Caco-2 (cell line): Measurements from ENCODE around the gene ABCA8. TPM values are rescaled to one million over a fixed set of nuclear protein-coding genes. Genes with fewer than 3 reads are reported as not detected.

Experiments
- BruUV-seq: library from RNA; stranded (reverse); fragments of 400-500 nt; replicated peaks from 2 replicates; lab custom pipeline; 2021; lab: Mats Ljungman, UMichigan
- CTCF ChIA-PET: fragments of 300-600 bp; sonication (Branson Sonifier 250); formaldehyde crosslinking; loops from one replicate; lab custom pipeline; 2022; ENCODE audit warnings: antibody characterized with exemption; lab: Charles Lee
- POLR2A ChIA-PET: fragments of 300-600 bp; sonication (Branson Sonifier 250); formaldehyde crosslinking; loops from one replicate; lab custom pipeline; 2022; ENCODE audit warnings: antibody characterized with exemption; lab: Charles Lee
- DNase-seq, 2 experiments: peaks; one replicate each; pipeline versions ENCODE4 v3.0.0 to v3.0.0-alpha.2; 2020 to 2022
- H3K27me3 ChIP-seq: replicated peaks from 2 replicates; pipeline ENCODE4 v1.6.0; 2011; ENCODE audit warnings: low read length; ENCODE audit not compliant: control insufficient read depth, insufficient read depth
- H3K36me3 ChIP-seq: 2 replicates; pipeline ENCODE4 v1.5.1; 2011; ENCODE audit warnings: low read length; ENCODE audit not compliant: control insufficient read depth, insufficient read depth
- H3K4me1 ChIP-seq: fragments of 250-450 bp; sonication (Bioruptor Pico); 2 replicates; pipeline ENCODE4 v1.5.1; 2020; ENCODE audit warnings: mild to moderate bottlenecking
- H3K4me3 ChIP-seq: 2 replicates; pipeline ENCODE4 v1.5.1; 2011; ENCODE audit warnings: low read depth, mild to moderate bottlenecking, control low read depth, low read length
- H3K9me3 ChIP-seq: fragments of 250-450 bp; sonication (Bioruptor Pico); 2 replicates; pipeline ENCODE4 v1.5.1; 2020; ENCODE audit warnings: mild to moderate bottlenecking, moderate library complexity
- H3K27ac Mint-ChIP-seq: one replicate; pipeline ENCODE4 v1.8.0; 2022; ENCODE audit warnings: mixed read lengths; ENCODE audit not compliant: unreplicated experiment
- H3K27me3 Mint-ChIP-seq: one replicate; pipeline ENCODE4 v1.8.0; 2022; ENCODE audit warnings: mixed read lengths; ENCODE audit not compliant: insufficient read depth, unreplicated experiment
- H3K36me3 Mint-ChIP-seq: one replicate; pipeline ENCODE4 v1.8.0; 2022; ENCODE audit warnings: mild to moderate bottlenecking, mixed read lengths; ENCODE audit not compliant: insufficient read depth, unreplicated experiment
- H3K4me1 Mint-ChIP-seq: one replicate; pipeline ENCODE4 v1.8.0; 2022; ENCODE audit warnings: low read depth, mixed read lengths; ENCODE audit not compliant: unreplicated experiment
- H3K4me3 Mint-ChIP-seq: one replicate; pipeline ENCODE4 v1.8.0; 2022; ENCODE audit warnings: mild to moderate bottlenecking, moderate library complexity, mixed read lengths; ENCODE audit not compliant: unreplicated experiment
- H3K9me3 Mint-ChIP-seq: one replicate; pipeline ENCODE4 v1.8.0; 2022; ENCODE audit warnings: mixed read lengths; ENCODE audit not compliant: unreplicated experiment
- CTCF ChIP-seq, 2 experiments: fragments of 200-600 bp in 1 of 2; IDR thresholded peaks; 1 replicate in 1 of 2; 2 replicates in 1 of 2; pipeline versions ENCODE4 v1.5.1 to v1.8.0; 2011 to 2022; ENCODE audit warnings: antibody characterized with exemption in 1 of 2, control low read depth in 1 of 2, inconsistent platforms in 1 of 2, low read depth in 1 of 2, low read length in 1 of 2, mild to moderate bottlenecking in 1 of 2, moderate library complexity in 1 of 2; ENCODE audit not compliant: insufficient read depth in 1 of 2, severe bottlenecking in 1 of 2, unreplicated experiment in 1 of 2
- intact Hi-C: fragments of 100-400 bp; cut with micrococcal nuclease; formaldehyde crosslinking; loops from one replicate; pipeline ENCODE4 v1.10.0; 2022; ENCODE audit not compliant: unreplicated experiment
- total RNA-seq: library from RNA; stranded (reverse); gene quantifications from 2 replicates; pipeline ENCODE4 v1.2.3, GENCODE V29; 2022

The ABCA8 gene
- total RNA-seq, 1 experiment from 2014 or later: 0.91 TPM

GRCh38 chr17:68863091-68863652, 92.0 kb downstream of the ABCA8 start:
- CTCF ChIA-PET: interaction anchor here (0.6 kb wide), 1 partner anchor 492 kb away, joined by 5 read pairs; no protein-coding TSS in a partner anchor
- Histone ChIP-seq H3K9me3 (no peaks in the 10 kb centered on the region), H3K4me1 (no peaks in the 10 kb centered on the region), H3K27me3 (no peaks in the 10 kb centered on the region), H3K4me3 (no peak overlapping the region), H3K36me3 (no peaks in the 10 kb centered on the region)
- TF ChIP-seq CTCF (IDR thresholded peaks at IDR 0.05; ENCODE audit: insufficient read depth in 1 of 2, low read depth in 1 of 2, low read length in 1 of 2, severe bottlenecking in 1 of 2, unreplicated experiment in 1 of 2): no peak
- no peak for DNase-seq
- H3K4me1 Mint-ChIP-seq: no peaks in the 10 kb centered on the region
- no peaks in the 10 kb centered on the region for H3K36me3 Mint-ChIP-seq
- H3K9me3 Mint-ChIP-seq: peaks cover 10% of the 10 kb centered on the region
- no peak overlapping the region for H3K4me3 Mint-ChIP-seq
- POLR2A ChIA-PET: no interaction called here
- H3K27me3 Mint-ChIP-seq: peaks cover 3% of the 10 kb centered on the region
- BruUV-seq: no TSS peak
- no peak overlapping the region for H3K27ac Mint-ChIP-seq
- intact Hi-C loops: no loop called here

- no TSS peak for BruUV-seq
- no peak for DNase-seq
- intact Hi-C loops: no loop called here
- Mint-ChIP-seq H3K4me3 (no peak overlapping the region), H3K4me1 (no peaks in the 10 kb centered on the region), H3K9me3 (peaks cover 10% of the 10 kb centered on the region), H3K36me3 (no peaks in the 10 kb centered on the region), H3K27me3 (peaks cover 3% of the 10 kb centered on the region), H3K27ac (no peak overlapping the region)
- ChIA-PET POLR2A (no interaction called here), CTCF (no interaction called here)
- TF ChIP-seq CTCF (IDR thresholded peaks at IDR 0.05; ENCODE audit: insufficient read depth in 1 of 2, low read depth in 1 of 2, low read length in 1 of 2, severe bottlenecking in 1 of 2, unreplicated experiment in 1 of 2): no peak
- Histone ChIP-seq H3K4me1 (no peaks in the 10 kb centered on the region), H3K27me3 (no peaks in the 10 kb centered on the region), H3K4me3 (no peak overlapping the region), H3K9me3 (no peaks in the 10 kb centered on the region), H3K36me3 (no peaks in the 10 kb centered on the region)
These were observed 93.6 kb downstream of the ABCA8 start for GRCh38 chr17:68861602-68862001.

GRCh38 chr17:68860941-68861340, 94.3 kb downstream of the ABCA8 start:
- intact Hi-C loops: no loop called here
- TF ChIP-seq CTCF (IDR thresholded peaks at IDR 0.05; ENCODE audit: insufficient read depth in 1 of 2, low read depth in 1 of 2, low read length in 1 of 2, severe bottlenecking in 1 of 2, unreplicated experiment in 1 of 2): no peak
- no peak for DNase-seq
- no peaks in the 10 kb centered on the region for H3K36me3 ChIP-seq
- no peaks in the 10 kb centered on the region for H3K9me3 ChIP-seq
- CTCF ChIA-PET: no interaction called here
- H3K9me3 Mint-ChIP-seq: peaks cover 10% of the 10 kb centered on the region
- no peaks in the 10 kb centered on the region for H3K4me1 ChIP-seq
- H3K27me3 ChIP-seq: no peaks in the 10 kb centered on the region
- H3K36me3 Mint-ChIP-seq: no peaks in the 10 kb centered on the region
- H3K27me3 Mint-ChIP-seq: peaks cover 3% of the 10 kb centered on the region
- H3K4me3 ChIP-seq: no peak overlapping the region
- no TSS peak for BruUV-seq
- no peak overlapping the region for H3K27ac Mint-ChIP-seq
- POLR2A ChIA-PET: no interaction called here
- no peak overlapping the region for H3K4me3 Mint-ChIP-seq
- H3K4me1 Mint-ChIP-seq: no peaks in the 10 kb centered on the region
